HG03159 (cell line): ENCODE results near the gene NRXN2.

Experiments used
- ATAC-seq: cut with Tn5 transposase; IDR thresholded peaks from one replicate; pipeline ENCODE4 v1.9.1; 2021; ENCODE audit warnings: mild to moderate bottlenecking, moderate library complexity; ENCODE audit not compliant: unreplicated experiment

The NRXN2 gene

DNA sequence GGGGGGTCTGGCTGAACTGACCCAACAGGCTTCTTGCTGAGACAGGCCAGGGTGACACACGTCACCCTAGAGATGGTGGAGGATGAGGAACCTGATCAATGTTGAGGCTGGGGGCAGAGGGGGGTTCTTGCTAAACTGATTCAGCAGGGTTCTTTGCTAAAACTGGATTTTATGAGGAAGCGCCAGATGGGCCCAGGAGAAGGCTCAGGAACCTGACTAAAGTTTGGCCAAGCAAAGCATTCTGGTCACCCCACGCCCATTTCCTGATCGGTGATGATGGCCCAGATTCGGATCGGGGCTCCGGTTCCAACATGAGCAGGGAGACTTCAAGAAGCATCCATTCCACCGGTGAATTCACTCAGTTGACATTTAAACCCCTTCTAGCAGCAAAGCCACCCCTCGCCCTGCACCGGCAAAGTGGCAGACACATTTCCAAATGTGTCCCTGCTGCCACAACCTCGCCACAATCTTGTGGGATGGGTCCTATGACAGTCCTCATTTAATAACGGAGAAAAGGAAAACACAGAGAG is 166.2 kb downstream of the NRXN2 start:
- ATAC-seq = no peak
